ENCODE results near the gene DOCK9. TPM values are rescaled to one million over a fixed set of nuclear protein-coding genes. Genes with fewer than 3 reads are reported as not detected.

The DOCK9 gene
- total RNA-seq, 2 experiments from 2014 or later: 33.4 to 36.9 TPM

DNA sequence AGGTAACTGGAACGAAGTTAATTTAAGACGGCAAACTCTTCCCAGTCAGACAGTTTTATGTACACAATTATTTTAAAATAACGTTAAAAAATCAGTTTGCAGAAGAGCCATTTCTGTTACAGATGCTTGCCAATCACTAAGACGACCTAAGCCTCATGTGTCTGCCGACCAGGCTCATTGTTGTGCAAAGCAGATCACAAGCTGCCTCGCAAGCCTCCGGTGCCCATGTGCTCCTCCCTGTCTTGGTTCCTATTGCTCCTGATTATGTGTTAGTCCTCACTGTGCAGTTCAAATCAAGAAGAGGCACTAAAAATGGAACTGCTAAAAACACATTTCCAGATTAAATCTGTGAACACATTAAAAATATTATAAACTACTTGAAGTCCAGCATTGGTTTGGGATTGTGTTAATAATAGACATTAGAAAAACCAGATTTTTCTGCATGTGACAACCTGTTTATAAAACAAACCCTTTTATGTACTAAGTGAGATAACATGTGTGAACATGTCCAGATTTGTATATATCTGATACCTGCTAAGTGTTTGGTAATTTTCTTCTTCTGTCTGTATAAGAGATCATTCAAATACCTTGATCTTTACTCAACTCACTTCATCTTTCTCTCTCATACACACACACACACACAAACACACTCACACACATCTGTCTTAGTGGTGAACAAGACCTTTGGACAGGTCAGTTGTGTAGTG lies 143.5 kb downstream of the DOCK9 start:
- no peaks in the 10 kb centered on the region for H3K9me3 Mint-ChIP-seq
- CTCF ChIA-PET: interaction anchor here (1.0 to 4.7 kb wide), 3 partner anchors 8 to 200 kb away, joined by 3 to 21 read pairs (median 3); no protein-coding TSS in a partner anchor
- TF ChIP-seq, protein P1, sequence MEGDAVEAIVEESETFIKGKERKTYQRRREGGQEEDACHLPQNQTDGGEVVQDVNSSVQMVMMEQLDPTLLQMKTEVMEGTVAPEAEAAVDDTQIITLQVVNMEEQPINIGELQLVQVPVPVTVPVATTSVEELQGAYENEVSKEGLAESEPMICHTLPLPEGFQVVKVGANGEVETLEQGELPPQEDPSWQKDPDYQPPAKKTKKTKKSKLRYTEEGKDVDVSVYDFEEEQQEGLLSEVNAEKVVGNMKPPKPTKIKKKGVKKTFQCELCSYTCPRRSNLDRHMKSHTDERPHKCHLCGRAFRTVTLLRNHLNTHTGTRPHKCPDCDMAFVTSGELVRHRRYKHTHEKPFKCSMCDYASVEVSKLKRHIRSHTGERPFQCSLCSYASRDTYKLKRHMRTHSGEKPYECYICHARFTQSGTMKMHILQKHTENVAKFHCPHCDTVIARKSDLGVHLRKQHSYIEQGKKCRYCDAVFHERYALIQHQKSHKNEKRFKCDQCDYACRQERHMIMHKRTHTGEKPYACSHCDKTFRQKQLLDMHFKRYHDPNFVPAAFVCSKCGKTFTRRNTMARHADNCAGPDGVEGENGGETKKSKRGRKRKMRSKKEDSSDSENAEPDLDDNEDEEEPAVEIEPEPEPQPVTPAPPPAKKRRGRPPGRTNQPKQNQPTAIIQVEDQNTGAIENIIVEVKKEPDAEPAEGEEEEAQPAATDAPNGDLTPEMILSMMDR (IDR thresholded peaks at IDR 0.05): no peak

DNA sequence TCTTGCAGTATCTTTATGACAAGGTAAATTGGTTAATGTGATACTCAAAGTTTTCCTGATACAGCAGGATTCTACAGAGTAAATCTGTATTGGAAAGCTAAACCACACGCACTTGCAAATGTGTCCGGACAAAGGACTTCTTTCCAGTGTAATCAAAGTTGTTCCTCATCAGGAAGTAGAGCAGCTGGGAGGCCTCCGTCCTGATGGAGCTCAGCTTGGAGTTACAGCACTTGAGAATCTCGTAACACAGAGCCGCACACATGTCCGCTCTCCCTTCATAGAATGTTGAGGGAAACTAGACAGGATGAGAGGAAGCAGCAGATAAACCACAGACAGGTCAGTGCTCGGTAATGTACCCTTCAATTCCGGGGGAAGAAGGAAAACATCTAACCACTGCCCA lies 146.6 kb downstream of the DOCK9 start:
- POLR2A ChIA-PET: no interaction called here
- intact Hi-C loops (cut with micrococcal nuclease): no loop called here
- CTCF ChIA-PET: interaction anchor here (1.8 to 4.7 kb wide), 2 partner anchors 9 to 12 kb away, joined by 6 to 21 read pairs; no protein-coding TSS in a partner anchor
- Mint-ChIP-seq H3K27me3 (no peaks in the 10 kb centered on the region), H3K36me3 (ENCODE audit: low read depth) (peaks cover 22% of the 10 kb centered on the region), H3K4me3 (no peak overlapping the region), H3K27ac (no peak overlapping the region), H3K4me1 (ENCODE audit: low read depth) (peaks cover 2% of the 10 kb centered on the region), H3K9me3 (no peaks in the 10 kb centered on the region)
- no peak for DNase-seq
- TF ChIP-seq, protein P1 (IDR thresholded peaks at IDR 0.05): no peak
- no peak for ATAC-seq

More for the DNA sequence above, 143.5 kb downstream of the DOCK9 start:
- intact Hi-C loops (cut with micrococcal nuclease): no loop called here
- peaks cover 13% of the 10 kb centered on the region for H3K36me3 Mint-ChIP-seq (ENCODE audit: low read depth)
- ATAC-seq (no peak), DNase-seq (no peak)
- no peak overlapping the region for H3K4me3 Mint-ChIP-seq
- H3K4me1 Mint-ChIP-seq (ENCODE audit: low read depth): no peaks in the 10 kb centered on the region
- no peaks in the 10 kb centered on the region for H3K27me3 Mint-ChIP-seq
- POLR2A ChIA-PET: no interaction called here
- no peak overlapping the region for H3K27ac Mint-ChIP-seq

DNA sequence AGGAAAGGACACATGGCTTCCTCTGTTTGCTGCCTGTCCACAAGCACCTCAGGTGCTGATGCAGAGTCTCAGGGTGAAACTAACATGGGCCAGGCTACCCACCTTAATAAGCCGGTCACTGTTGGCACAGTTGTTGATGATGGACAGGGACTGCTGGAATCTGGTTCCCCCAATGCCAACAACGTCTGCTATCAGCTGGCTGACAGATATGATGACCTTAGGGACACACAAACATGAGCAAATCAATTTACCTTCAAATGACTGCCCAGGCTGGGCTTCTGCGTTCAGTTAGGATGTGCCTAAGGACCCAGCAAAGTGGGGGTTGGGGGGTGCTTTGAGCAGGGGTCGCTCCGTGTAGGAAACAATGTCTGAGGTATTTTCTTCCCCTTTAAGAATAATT lies 148.3 kb downstream of the DOCK9 start:
- ChIA-PET CTCF (interaction anchor here (0.9 to 3.0 kb wide), 5 partner anchors 10 to 204 kb away, joined by 3 to 14 read pairs (median 4); no protein-coding TSS in a partner anchor), POLR2A (no interaction called here)
- Mint-ChIP-seq H3K36me3 (ENCODE audit: low read depth) (peaks cover 29% of the 10 kb centered on the region), H3K27ac (no peak overlapping the region), H3K4me1 (ENCODE audit: low read depth) (peaks cover 13% of the 10 kb centered on the region), H3K9me3 (no peaks in the 10 kb centered on the region), H3K4me3 (no peak overlapping the region), H3K27me3 (no peaks in the 10 kb centered on the region)
- ATAC-seq (no peak), DNase-seq (no peak)
- TF ChIP-seq, protein P1 (IDR thresholded peaks at IDR 0.05): no peak
- intact Hi-C loops (cut with micrococcal nuclease): no loop called here

DNA sequence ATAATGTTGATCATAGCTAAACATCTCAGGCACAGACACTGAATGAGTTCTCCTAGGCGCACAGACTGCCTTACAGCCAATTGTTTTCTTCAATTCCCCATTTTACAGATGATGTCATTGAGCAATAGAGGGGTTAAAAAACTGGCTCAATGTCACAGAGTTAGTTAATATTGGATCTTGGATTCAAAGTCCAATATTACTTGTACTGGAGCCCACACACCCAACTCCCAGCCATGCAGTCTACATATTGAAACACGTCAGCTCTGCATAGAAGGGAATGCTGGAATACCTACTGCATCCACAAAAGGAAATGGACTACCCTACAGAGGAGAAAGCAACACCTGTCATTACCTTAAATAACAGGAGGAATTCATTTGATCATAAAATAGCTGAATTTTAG lies 149.2 kb downstream of the DOCK9 start:
- peaks cover 32% of the 10 kb centered on the region for H3K36me3 Mint-ChIP-seq (ENCODE audit: low read depth)
- H3K9me3 Mint-ChIP-seq: no peaks in the 10 kb centered on the region
- CTCF ChIA-PET: interaction anchor here (0.8 to 3.0 kb wide), 8 partner anchors 7 to 438 kb away, joined by 3 to 14 read pairs (median 3); no protein-coding TSS in a partner anchor
- DNase-seq (no peak), ATAC-seq (no peak)
- TF ChIP-seq, protein P1 (IDR thresholded peaks at IDR 0.05): no peak
- peaks cover 13% of the 10 kb centered on the region for H3K4me1 Mint-ChIP-seq (ENCODE audit: low read depth)
- no peak overlapping the region for H3K27ac Mint-ChIP-seq
- POLR2A ChIA-PET: interaction anchor here (0.8 kb wide), 1 partner anchor 35 kb away, joined by 3 read pairs; no protein-coding TSS in a partner anchor
- H3K4me3 Mint-ChIP-seq: no peak overlapping the region
- H3K27me3 Mint-ChIP-seq: no peaks in the 10 kb centered on the region
- intact Hi-C loops (cut with micrococcal nuclease): no loop called here

DNA sequence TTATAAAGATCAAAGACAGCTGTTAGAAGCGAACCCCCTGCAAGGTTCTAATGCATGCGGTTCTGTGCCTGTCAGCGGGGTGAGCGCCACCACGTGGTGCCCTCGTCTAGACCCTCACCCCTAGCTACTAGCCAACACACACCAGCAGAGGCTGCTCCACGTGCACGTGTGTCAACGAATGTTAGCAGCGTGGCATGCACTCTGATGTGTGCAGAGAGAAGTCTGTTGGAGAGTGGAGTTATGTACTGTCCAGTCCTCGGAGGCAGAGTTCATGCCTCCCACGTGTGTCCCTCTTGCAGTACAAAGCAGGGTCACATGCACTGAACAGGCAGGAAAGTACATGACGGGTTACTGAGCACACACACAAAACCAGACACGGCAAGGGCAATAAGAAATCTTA lies 150.4 kb downstream of the DOCK9 start:
- intact Hi-C loops (cut with micrococcal nuclease): no loop called here
- ChIA-PET POLR2A (interaction anchor here (0.6 to 0.9 kb wide), 2 partner anchors 278 to 406 kb away, joined by 3 read pairs; no protein-coding TSS in a partner anchor), CTCF (interaction anchor here (0.9 to 3.0 kb wide), 4 partner anchors 9 to 16 kb away, joined by 3 to 14 read pairs (median 4); no protein-coding TSS in a partner anchor)
- H3K27me3 Mint-ChIP-seq: no peaks in the 10 kb centered on the region
- DNase-seq (no peak), ATAC-seq (no peak)
- H3K4me1 Mint-ChIP-seq (ENCODE audit: low read depth): peaks cover 13% of the 10 kb centered on the region
- peaks cover 36% of the 10 kb centered on the region for H3K36me3 Mint-ChIP-seq (ENCODE audit: low read depth)
- H3K9me3 Mint-ChIP-seq: no peaks in the 10 kb centered on the region
- H3K27ac Mint-ChIP-seq: no peak overlapping the region
- TF ChIP-seq, protein P1 (IDR thresholded peaks at IDR 0.05): no peak
- H3K4me3 Mint-ChIP-seq: no peak overlapping the region

All from activated CD8-positive, alpha-beta T cell treated with anti-CD3 and anti-CD28 coated beads for 36 hours (primary cell).